ENCODE measurements around the gene PANX2. TPM values are rescaled to one million over a fixed set of nuclear protein-coding genes. Genes with fewer than 3 reads are reported as not detected.

The PANX2 gene
- total and polyA plus RNA-seq, 2 of the 13 experiments (the other 11 are each of a cell fraction or from before 2014, with no cell fraction given): 0.15 to 1.1 TPM

GRCh38 chr22:50151571-50152537 lies 18.7 kb upstream of the PANX2 start (continued):
- TF ChIP-seq KIAA2018 (CRISPR knock-in tag; IDR thresholded peaks at IDR 0.05; ENCODE audit: borderline replicate concordance) (no peak), ZNF207 (IDR thresholded peaks at IDR 0.05; ENCODE audit: borderline replicate concordance) (no peak), ZNF569 (CRISPR knock-in tag; IDR thresholded peaks at IDR 0.05; ENCODE audit: borderline replicate concordance) (no peak), ZNF567 (CRISPR knock-in tag; IDR thresholded peaks at IDR 0.05; ENCODE audit: borderline replicate concordance) (no peak), ZSCAN20 (CRISPR knock-in tag; IDR thresholded peaks at IDR 0.05; ENCODE audit: borderline replicate concordance) (no peak), SMC3 (IDR thresholded peaks at IDR 0.05; ENCODE audit: low read length) (no peak), TBP (CRISPR knock-in tag; IDR thresholded peaks at IDR 0.05) (no peak), KLF6 (CRISPR knock-in tag; IDR thresholded peaks at IDR 0.05) (no peak), SP2 (CRISPR knock-in tag; IDR thresholded peaks at IDR 0.05) (no peak), MLLT10 (CRISPR knock-in tag; IDR thresholded peaks at IDR 0.05) (no peak), ZSCAN21 (CRISPR knock-in tag; IDR thresholded peaks at IDR 0.05; ENCODE audit: borderline replicate concordance) (no peak), ZEB1 (IDR thresholded peaks at IDR 0.05; ENCODE audit: insufficient replicate concordance, low read depth) (no peak), CHD4 (IDR thresholded peaks at IDR 0.05; ENCODE audit: borderline replicate concordance, low read length) (no peak), SKIL (CRISPR knock-in tag; IDR thresholded peaks at IDR 0.05; ENCODE audit: borderline replicate concordance) (no peak), TARDBP (CRISPR knock-in tag; IDR thresholded peaks at IDR 0.05) (no peak), PHB2 (IDR thresholded peaks at IDR 0.05; ENCODE audit: partially characterized antibody) (no peak), HCFC1 (IDR thresholded peaks at IDR 0.05; ENCODE audit: low read depth, low read length) (no peak), ZNF746 (CRISPR knock-in tag; IDR thresholded peaks at IDR 0.05) (no peak), HES4 (CRISPR knock-in tag; IDR thresholded peaks at IDR 0.05; ENCODE audit: borderline replicate concordance) (no peak), DPF2 (CRISPR knock-in tag; IDR thresholded peaks at IDR 0.05; ENCODE audit: borderline replicate concordance, low read depth) (no peak)

Measured in HepG2 (cell line).